GM12801 (cell line): Measurements from ENCODE around the gene ITGA3.

ENCODE experiments used
- CTCF ChIP-seq: IDR thresholded peaks from one replicate; pipeline ENCODE4 v1.5.1; 2011; ENCODE audit warnings: control low read depth; ENCODE audit not compliant: insufficient read length; ENCODE audit errors: extremely low read depth

ITGA3 gene

GRCh38 chr17:50120475-50121253 lies 64.8 kb downstream of the ITGA3 start:
- TF ChIP-seq CTCF = no peak

GRCh38 chr17:50122945-50123344 lies 67.0 kb downstream of the ITGA3 start:
- no peak for TF ChIP-seq CTCF

GRCh38 chr17:50123649-50124349 lies 67.9 kb downstream of the ITGA3 start:
- TF ChIP-seq CTCF = no peak

GRCh38 chr17:50125420-50125997 lies 69.6 kb downstream of the ITGA3 start:
- TF ChIP-seq CTCF = no peak

GRCh38 chr17:50127697-50128361 lies 71.9 kb downstream of the ITGA3 start:
- TF ChIP-seq CTCF = no peak

- TF ChIP-seq CTCF = no peak
Observed at GRCh38 chr17:50128441-50129352, 72.8 kb downstream of the ITGA3 start.
